Activated T-cell treated with anti-CD3 and anti-CD28 coated beads, Interleukin-2, amount 50 U/mL, for 24 hours (primary cell): ENCODE results near the gene FITM1.

Experiments used
- DNase-seq: peaks from one replicate; pipeline ENCODE4 v3.0.0-alpha.2; 2020
- H3K27ac Mint-ChIP-seq: 2 replicates; pipeline ENCODE4 v1.8.0; 2020; ENCODE audit warnings: mild to moderate bottlenecking, mixed read lengths
- H3K27me3 Mint-ChIP-seq: 2 replicates; pipeline ENCODE4 v1.8.0; 2020; ENCODE audit warnings: mixed read lengths
- H3K36me3 Mint-ChIP-seq: 2 replicates; pipeline ENCODE4 v1.8.0; 2020; ENCODE audit warnings: low read depth, mixed read lengths
- H3K4me1 Mint-ChIP-seq: 2 replicates; pipeline ENCODE4 v1.8.0; 2020; ENCODE audit warnings: low read depth, mixed read lengths
- H3K4me3 Mint-ChIP-seq: 2 replicates; pipeline ENCODE4 v1.8.0; 2020; ENCODE audit warnings: mild to moderate bottlenecking, moderate library complexity, mixed read lengths
- H3K9me3 Mint-ChIP-seq: 2 replicates; pipeline ENCODE4 v1.8.0; 2020; ENCODE audit warnings: mixed read lengths

Gene FITM1

GRCh38 chr14:24167469-24168114 is 37.1 kb downstream of the FITM1 start:
- peaks cover 56% of the 10 kb centered on the region for H3K4me1 Mint-ChIP-seq
- H3K36me3 Mint-ChIP-seq: peaks cover 87% of the 10 kb centered on the region
- no peak overlapping the region for H3K4me3 Mint-ChIP-seq
- no peaks in the 10 kb centered on the region for H3K9me3 Mint-ChIP-seq
- DNase-seq: no peak
- H3K27me3 Mint-ChIP-seq: no peaks in the 10 kb centered on the region
- peak overlapping the region; percentile 76 for H3K27ac Mint-ChIP-seq

- H3K4me1 Mint-ChIP-seq: peaks cover 26% of the 10 kb centered on the region
- DNase-seq: peak; percentile 81
- peak within 1 kb of the TSS; percentile 69 for H3K4me3 Mint-ChIP-seq
- peaks cover 72% of the 10 kb centered on the region for H3K36me3 Mint-ChIP-seq
- no peaks in the 10 kb centered on the region for H3K9me3 Mint-ChIP-seq
- no peaks in the 10 kb centered on the region for H3K27me3 Mint-ChIP-seq
- peak within 1 kb of the TSS; percentile 86 for H3K27ac Mint-ChIP-seq
Observed at GRCh38 chr14:24171422-24172260, 41.2 kb downstream of the FITM1 start, which contains the start of gene REC8. Gene REC8, plus strand, starts transcription at chr14:24172080. Its CDS starts 473 bp downstream, at chr14:24172553.

- Mint-ChIP-seq H3K27me3 (no peaks in the 10 kb centered on the region), H3K9me3 (no peaks in the 10 kb centered on the region), H3K27ac (peak overlapping the region; percentile 44), H3K4me1 (peaks cover 22% of the 10 kb centered on the region), H3K36me3 (peaks cover 71% of the 10 kb centered on the region), H3K4me3 (peak overlapping the region; percentile 55)
- DNase-seq: no peak
Observed at GRCh38 chr14:24172261-24172860, 41.9 kb downstream of the FITM1 start.

GRCh38 chr14:24172871-24173281 is 42.4 kb downstream of the FITM1 start:
- Mint-ChIP-seq H3K27ac (peak overlapping the region; percentile 42), H3K36me3 (peaks cover 71% of the 10 kb centered on the region)

GRCh38 chr14:24176599-24176998 is 46.1 kb downstream of the FITM1 start:
- Mint-ChIP-seq H3K27ac (peak overlapping the region; percentile 35), H3K27me3 (no peaks in the 10 kb centered on the region), H3K36me3 (peaks cover 81% of the 10 kb centered on the region), H3K4me1 (peaks cover 7% of the 10 kb centered on the region), H3K4me3 (no peak overlapping the region), H3K9me3 (no peaks in the 10 kb centered on the region)
- no peak for DNase-seq

More at GRCh38 chr14:24172871-24173281, 42.4 kb downstream of the FITM1 start:
- peaks cover 19% of the 10 kb centered on the region for H3K4me1 Mint-ChIP-seq
- peak; percentile 41 for DNase-seq
- peak overlapping the region; percentile 38 for H3K4me3 Mint-ChIP-seq
- H3K27me3 Mint-ChIP-seq: no peaks in the 10 kb centered on the region
- no peaks in the 10 kb centered on the region for H3K9me3 Mint-ChIP-seq

- no peak for DNase-seq
- no peak overlapping the region for H3K4me3 Mint-ChIP-seq
- H3K9me3 Mint-ChIP-seq: no peaks in the 10 kb centered on the region
- H3K27me3 Mint-ChIP-seq: no peaks in the 10 kb centered on the region
- H3K36me3 Mint-ChIP-seq: peaks cover 83% of the 10 kb centered on the region
- peaks cover 3% of the 10 kb centered on the region for H3K4me1 Mint-ChIP-seq
- peak overlapping the region; percentile 35 for H3K27ac Mint-ChIP-seq
Observed at GRCh38 chr14:24177041-24177825, 46.8 kb downstream of the FITM1 start.

GRCh38 chr14:24177891-24178290 is 47.4 kb downstream of the FITM1 start:
- H3K4me3 Mint-ChIP-seq: no peak overlapping the region
- no peak overlapping the region for H3K27ac Mint-ChIP-seq
- peaks cover 84% of the 10 kb centered on the region for H3K36me3 Mint-ChIP-seq
- DNase-seq: peak; percentile 35
- no peaks in the 10 kb centered on the region for H3K9me3 Mint-ChIP-seq
- no peaks in the 10 kb centered on the region for H3K27me3 Mint-ChIP-seq
- H3K4me1 Mint-ChIP-seq: peaks cover 3% of the 10 kb centered on the region

- Mint-ChIP-seq H3K4me3 (no peak overlapping the region), H3K9me3 (no peaks in the 10 kb centered on the region), H3K27ac (peak overlapping the region; percentile 76), H3K27me3 (no peaks in the 10 kb centered on the region), H3K36me3 (peaks cover 84% of the 10 kb centered on the region), H3K4me1 (peaks cover 3% of the 10 kb centered on the region)
- DNase-seq: peak; percentile 33
Observed at GRCh38 chr14:24178399-24179178, 48.1 kb downstream of the FITM1 start.

- H3K4me1 Mint-ChIP-seq: peaks cover 3% of the 10 kb centered on the region
- H3K27me3 Mint-ChIP-seq: no peaks in the 10 kb centered on the region
- DNase-seq: peak; percentile 32
- H3K4me3 Mint-ChIP-seq: no peak overlapping the region
- peak overlapping the region; percentile 76 for H3K27ac Mint-ChIP-seq
- H3K9me3 Mint-ChIP-seq: no peaks in the 10 kb centered on the region
- peaks cover 91% of the 10 kb centered on the region for H3K36me3 Mint-ChIP-seq
Observed at GRCh38 chr14:24179294-24179960, 49.0 kb downstream of the FITM1 start.

- Mint-ChIP-seq H3K4me3 (no peak overlapping the region), H3K27me3 (no peaks in the 10 kb centered on the region), H3K4me1 (peaks cover 4% of the 10 kb centered on the region), H3K9me3 (no peaks in the 10 kb centered on the region), H3K36me3 (peaks cover 92% of the 10 kb centered on the region), H3K27ac (peak overlapping the region; percentile 76)
- DNase-seq: no peak
Observed at GRCh38 chr14:24179961-24180796, 49.7 kb downstream of the FITM1 start.

- no peak overlapping the region for H3K4me3 Mint-ChIP-seq
- peak overlapping the region; percentile 53 for H3K27ac Mint-ChIP-seq
- no peaks in the 10 kb centered on the region for H3K9me3 Mint-ChIP-seq
- no peak for DNase-seq
- peaks cover 98% of the 10 kb centered on the region for H3K36me3 Mint-ChIP-seq
- peaks cover 12% of the 10 kb centered on the region for H3K4me1 Mint-ChIP-seq
- no peaks in the 10 kb centered on the region for H3K27me3 Mint-ChIP-seq
Observed at GRCh38 chr14:24181371-24182077, 51.1 kb downstream of the FITM1 start.
